OCI-LY3 (cell line): ENCODE data around the gene LAMTOR1.
A peak's percentile ranks its signal among the peaks of the same experiment; 100 is the strongest.

ENCODE experiments used
- H2AFZ ChIP-seq: fragments of 200-600, 300-600 bp; shearing (Covaris generic); 2 replicates; pipeline ENCODE4 v1.6.0; 2014; ENCODE audit warnings: antibody characterized with exemption, low read depth, low read length
- H3K27ac ChIP-seq: fragments of 200-600, 300-600 bp; sonication (generic); 2 replicates; pipeline ENCODE4 v1.5.1; 2014; ENCODE audit warnings: mild to moderate bottlenecking, low read length, moderate library complexity, mixed read lengths
- H3K27me3 ChIP-seq: fragments of 200-600, 300-600 bp; sonication (generic); 2 replicates; pipeline ENCODE4 v1.6.1; 2014; ENCODE audit warnings: low read depth, low read length, mixed read lengths
- H3K36me3 ChIP-seq: fragments of 200-600, 300-600 bp; sonication (generic); replicated peaks from 2 replicates; pipeline ENCODE3; 2014; ENCODE audit warnings: low read depth, low read length, mixed read lengths
- H3K4me1 ChIP-seq: fragments of 300-600, 200-600 bp; sonication (generic); 2 replicates; pipeline ENCODE4 v1.6.1; 2014; ENCODE audit warnings: low read length, mixed read lengths
- H3K4me2 ChIP-seq: fragments of 200-600, 300-600 bp; sonication (generic); 2 replicates; pipeline ENCODE4 v1.6.1; 2014; ENCODE audit warnings: low read length, mixed read lengths
- H3K4me3 ChIP-seq: fragments of 300-600, 200-600 bp; sonication (generic); 2 replicates; pipeline ENCODE4 v1.5.1; 2014; ENCODE audit warnings: antibody characterized with exemption, mild to moderate bottlenecking, low read length, moderate library complexity
- H3K79me2 ChIP-seq: fragments of 300-600, 200-600 bp; shearing (Covaris generic); 2 replicates; pipeline ENCODE4 v1.6.1; 2014; ENCODE audit warnings: mild to moderate bottlenecking, low read length, mixed read lengths
- H3K9ac ChIP-seq: fragments of 300-600, 200-600 bp; shearing (Covaris generic); 2 replicates; pipeline ENCODE4 v1.6.0; 2014; ENCODE audit warnings: mild to moderate bottlenecking, low read length, moderate library complexity
- H3K9me3 ChIP-seq: fragments of 200-600, 300-600 bp; shearing (Covaris generic); 2 replicates; pipeline ENCODE4 v1.6.1; 2014; ENCODE audit warnings: low read length, mixed read lengths; ENCODE audit not compliant: insufficient read depth
- H4K20me1 ChIP-seq: fragments of 200-600, 300-600 bp; sonication (generic); 2 replicates; pipeline ENCODE4 v1.6.1; 2016; ENCODE audit warnings: low read length, mixed read lengths; ENCODE audit not compliant: insufficient read depth
- EZH2phosphoT487 ChIP-seq: fragments of 200-600 bp; shearing (Covaris generic); IDR thresholded peaks from 2 replicates; pipeline ENCODE4 v1.6.1; 2018; ENCODE audit warnings: antibody characterized with exemption, mixed run types, low read depth
- TF ChIP-seq, protein P1 (sequence below): fragments of 200-600, 300-600 bp; sonication (generic); IDR thresholded peaks from 2 replicates; pipeline ENCODE4 v1.5.1; 2014; ENCODE audit warnings: antibody characterized with exemption, low read length, low read depth

Gene LAMTOR1

DNA sequence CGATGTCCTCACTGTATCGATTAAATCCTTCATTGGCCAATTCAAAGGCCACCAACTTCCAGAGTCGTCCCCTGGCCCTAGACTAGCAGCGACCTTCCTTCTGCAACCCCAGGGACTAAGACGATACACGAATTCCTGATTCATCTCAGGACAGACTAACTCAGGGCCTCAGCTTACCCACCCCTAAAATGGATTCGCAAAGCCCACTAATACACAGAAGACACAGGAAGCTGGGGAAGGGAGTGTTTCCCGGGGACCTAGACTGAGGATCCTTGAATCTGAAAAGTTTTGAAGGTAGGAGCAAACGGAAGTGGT, 509 bp downstream of the LAMTOR1 start:
- peak overlapping the region; percentile 99 for H3K9ac ChIP-seq
- peaks cover 20% of the 10 kb centered on the region for H3K4me1 ChIP-seq
- peak overlapping the region; percentile 71 for H3K27ac ChIP-seq
- H3K27me3 ChIP-seq = no peaks in the 10 kb centered on the region
- peak overlapping the region; percentile 72; the same call in 1 of the 2 replicates for H2AFZ ChIP-seq
- H3K9me3 ChIP-seq = no peaks in the 10 kb centered on the region
- H4K20me1 ChIP-seq = no peaks in the 10 kb centered on the region
- H3K36me3 ChIP-seq = peaks cover 19% of the 10 kb centered on the region
- H3K4me3 ChIP-seq = peak overlapping the region; percentile 97
- peak overlapping the region; percentile 95 for H3K4me2 ChIP-seq
- H3K79me2 ChIP-seq = peaks cover 39% of the 10 kb centered on the region
- TF ChIP-seq, protein P1, sequence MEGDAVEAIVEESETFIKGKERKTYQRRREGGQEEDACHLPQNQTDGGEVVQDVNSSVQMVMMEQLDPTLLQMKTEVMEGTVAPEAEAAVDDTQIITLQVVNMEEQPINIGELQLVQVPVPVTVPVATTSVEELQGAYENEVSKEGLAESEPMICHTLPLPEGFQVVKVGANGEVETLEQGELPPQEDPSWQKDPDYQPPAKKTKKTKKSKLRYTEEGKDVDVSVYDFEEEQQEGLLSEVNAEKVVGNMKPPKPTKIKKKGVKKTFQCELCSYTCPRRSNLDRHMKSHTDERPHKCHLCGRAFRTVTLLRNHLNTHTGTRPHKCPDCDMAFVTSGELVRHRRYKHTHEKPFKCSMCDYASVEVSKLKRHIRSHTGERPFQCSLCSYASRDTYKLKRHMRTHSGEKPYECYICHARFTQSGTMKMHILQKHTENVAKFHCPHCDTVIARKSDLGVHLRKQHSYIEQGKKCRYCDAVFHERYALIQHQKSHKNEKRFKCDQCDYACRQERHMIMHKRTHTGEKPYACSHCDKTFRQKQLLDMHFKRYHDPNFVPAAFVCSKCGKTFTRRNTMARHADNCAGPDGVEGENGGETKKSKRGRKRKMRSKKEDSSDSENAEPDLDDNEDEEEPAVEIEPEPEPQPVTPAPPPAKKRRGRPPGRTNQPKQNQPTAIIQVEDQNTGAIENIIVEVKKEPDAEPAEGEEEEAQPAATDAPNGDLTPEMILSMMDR = no peak
- no peak for TF ChIP-seq EZH2phosphoT487

DNA sequence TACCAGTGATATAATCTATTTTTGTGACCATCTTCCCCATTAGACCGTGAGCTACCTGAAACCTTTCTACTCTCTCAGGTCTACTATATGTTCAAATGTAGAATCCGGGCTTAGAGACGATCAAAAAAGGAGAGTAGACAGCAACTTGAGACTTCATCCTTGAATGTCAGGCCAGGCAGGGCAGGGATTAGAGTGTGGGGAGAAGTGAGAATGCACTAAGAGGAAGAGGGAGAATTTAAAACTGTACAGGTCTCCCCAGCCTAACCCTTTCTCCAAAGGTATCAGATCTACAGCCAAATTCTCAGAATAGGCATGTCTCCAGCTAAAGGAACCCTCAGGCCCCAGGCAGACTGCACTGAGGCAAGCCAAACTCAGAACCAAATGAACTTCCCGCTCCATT, 935 bp downstream of the LAMTOR1 start:
- no peaks in the 10 kb centered on the region for H3K9me3 ChIP-seq
- no peaks in the 10 kb centered on the region for H4K20me1 ChIP-seq
- no peak for TF ChIP-seq EZH2phosphoT487
- TF ChIP-seq, protein P1 = no peak
- H3K36me3 ChIP-seq = peaks cover 23% of the 10 kb centered on the region
- peaks cover 39% of the 10 kb centered on the region for H3K79me2 ChIP-seq
- H3K27ac ChIP-seq = peak overlapping the region; percentile 71
- H3K9ac ChIP-seq = peak overlapping the region; percentile 99
- peak overlapping the region; percentile 95 for H3K4me2 ChIP-seq
- H3K27me3 ChIP-seq = no peaks in the 10 kb centered on the region
- peak overlapping the region; percentile 97 for H3K4me3 ChIP-seq
- H3K4me1 ChIP-seq = peaks cover 20% of the 10 kb centered on the region
- no peak overlapping the region for H2AFZ ChIP-seq

DNA sequence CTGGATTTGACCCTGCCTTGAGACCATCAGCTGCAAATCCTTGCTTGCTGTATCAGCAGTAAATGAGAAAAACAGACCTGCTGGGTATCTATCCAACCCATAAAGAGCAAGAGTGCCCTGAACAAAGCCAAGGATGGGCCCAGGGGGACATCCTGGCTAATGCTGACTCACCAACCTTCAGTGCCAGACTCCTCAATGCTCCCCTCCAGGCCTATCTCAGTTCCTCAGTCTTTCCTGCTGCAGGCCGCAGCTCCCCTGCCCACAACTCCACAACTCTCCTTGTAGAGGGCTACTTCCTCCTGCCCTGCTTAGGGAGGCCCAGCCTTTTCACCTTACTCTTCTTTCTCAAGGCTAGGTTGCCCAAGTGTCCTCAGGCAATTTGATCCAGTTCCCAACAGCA, 2.6 kb downstream of the LAMTOR1 start:
- no peaks in the 10 kb centered on the region for H3K27me3 ChIP-seq
- no peak overlapping the region for H3K4me3 ChIP-seq
- TF ChIP-seq EZH2phosphoT487 = no peak
- TF ChIP-seq, protein P1 = no peak
- peaks cover 31% of the 10 kb centered on the region for H3K36me3 ChIP-seq
- H3K27ac ChIP-seq = no peak overlapping the region
- H4K20me1 ChIP-seq = no peaks in the 10 kb centered on the region
- H3K4me1 ChIP-seq = peaks cover 20% of the 10 kb centered on the region
- no peak overlapping the region for H2AFZ ChIP-seq
- no peaks in the 10 kb centered on the region for H3K9me3 ChIP-seq
- H3K4me2 ChIP-seq = no peak overlapping the region
- peaks cover 39% of the 10 kb centered on the region for H3K79me2 ChIP-seq
- H3K9ac ChIP-seq = no peak overlapping the region

DNA sequence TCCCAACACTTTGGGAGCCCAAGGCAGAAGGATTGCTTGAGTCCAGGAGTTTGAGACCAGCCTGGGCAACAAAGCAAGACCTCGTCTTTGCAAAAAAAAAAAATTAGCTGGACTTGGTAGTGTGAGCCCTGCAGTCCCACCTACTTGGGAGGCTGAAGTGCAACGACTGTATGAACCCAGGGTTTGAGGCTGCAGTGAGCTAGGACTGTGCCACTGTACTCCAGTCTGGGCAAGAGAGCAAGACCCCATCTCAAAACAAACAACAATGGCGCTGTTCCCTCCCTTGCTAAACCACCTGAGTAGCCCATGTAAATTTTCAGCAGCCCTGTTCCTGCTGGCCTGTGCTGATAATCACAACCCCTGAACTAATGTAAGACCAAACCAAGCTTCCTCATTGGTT, 3.1 kb downstream of the LAMTOR1 start:
- TF ChIP-seq, protein P1 = no peak
- no peak for TF ChIP-seq EZH2phosphoT487
- H3K4me1 ChIP-seq = peaks cover 20% of the 10 kb centered on the region
- no peak overlapping the region for H3K4me3 ChIP-seq
- H3K79me2 ChIP-seq = peaks cover 39% of the 10 kb centered on the region
- H2AFZ ChIP-seq = no peak overlapping the region
- no peaks in the 10 kb centered on the region for H4K20me1 ChIP-seq
- peaks cover 35% of the 10 kb centered on the region for H3K36me3 ChIP-seq
- no peak overlapping the region for H3K9ac ChIP-seq
- no peak overlapping the region for H3K4me2 ChIP-seq
- H3K27me3 ChIP-seq = no peaks in the 10 kb centered on the region
- H3K27ac ChIP-seq = no peak overlapping the region
- no peaks in the 10 kb centered on the region for H3K9me3 ChIP-seq
